ENCODE measurements around the gene EHD3. TPM values are rescaled to one million over a fixed set of nuclear protein-coding genes. Genes with fewer than 3 reads are reported as not detected.

The EHD3 gene
- total and polyA plus RNA-seq, 2 of the 13 experiments (the other 11 are each of a cell fraction or from before 2014, with no cell fraction given): 0.20 to 0.69 TPM

DNA sequence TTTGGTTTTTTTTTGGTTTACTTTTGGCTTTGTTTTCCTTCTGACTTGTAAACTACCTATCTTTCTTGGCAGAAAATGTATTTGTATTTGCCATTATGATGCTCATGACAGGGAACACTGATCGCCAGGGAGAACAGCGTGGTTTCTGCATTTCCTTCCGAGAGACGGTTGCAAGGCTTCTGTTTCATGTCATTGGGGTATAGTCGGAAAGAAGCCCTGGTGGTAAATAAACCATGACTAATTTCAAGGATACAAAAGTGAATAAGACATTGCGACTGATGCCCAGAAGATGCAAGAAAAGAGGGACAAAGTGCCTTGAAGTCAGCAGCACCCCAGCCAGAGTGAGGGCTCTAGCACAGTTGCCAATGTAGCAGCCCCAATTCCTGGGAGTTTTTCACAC is 12.4 kb upstream of the EHD3 start (continued):
- TF ChIP-seq, protein P1, sequence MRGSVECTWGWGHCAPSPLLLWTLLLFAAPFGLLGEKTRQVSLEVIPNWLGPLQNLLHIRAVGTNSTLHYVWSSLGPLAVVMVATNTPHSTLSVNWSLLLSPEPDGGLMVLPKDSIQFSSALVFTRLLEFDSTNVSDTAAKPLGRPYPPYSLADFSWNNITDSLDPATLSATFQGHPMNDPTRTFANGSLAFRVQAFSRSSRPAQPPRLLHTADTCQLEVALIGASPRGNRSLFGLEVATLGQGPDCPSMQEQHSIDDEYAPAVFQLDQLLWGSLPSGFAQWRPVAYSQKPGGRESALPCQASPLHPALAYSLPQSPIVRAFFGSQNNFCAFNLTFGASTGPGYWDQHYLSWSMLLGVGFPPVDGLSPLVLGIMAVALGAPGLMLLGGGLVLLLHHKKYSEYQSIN (CRISPR knock-in tag; IDR thresholded peaks at IDR 0.05; ENCODE audit: borderline replicate concordance): no peak
- TF ChIP-seq ZNF296 (CRISPR knock-in tag; conservative IDR thresholded peaks at IDR 0.05) (no peak), ISX (CRISPR knock-in tag; conservative IDR thresholded peaks at IDR 0.05) (no peak), ZNF354B (CRISPR knock-in tag; IDR thresholded peaks at IDR 0.05) (no peak), TBX2 (CRISPR knock-in tag; IDR thresholded peaks at IDR 0.05; ENCODE audit: borderline replicate concordance) (no peak), ZNF143 (CRISPR knock-in tag; IDR thresholded peaks at IDR 0.05) (no peak), HNRNPH1 (optimal IDR thresholded peaks at IDR 0.05; ENCODE audit: low read depth, low read length) (no peak)
- TF ChIP-seq, protein P2, sequence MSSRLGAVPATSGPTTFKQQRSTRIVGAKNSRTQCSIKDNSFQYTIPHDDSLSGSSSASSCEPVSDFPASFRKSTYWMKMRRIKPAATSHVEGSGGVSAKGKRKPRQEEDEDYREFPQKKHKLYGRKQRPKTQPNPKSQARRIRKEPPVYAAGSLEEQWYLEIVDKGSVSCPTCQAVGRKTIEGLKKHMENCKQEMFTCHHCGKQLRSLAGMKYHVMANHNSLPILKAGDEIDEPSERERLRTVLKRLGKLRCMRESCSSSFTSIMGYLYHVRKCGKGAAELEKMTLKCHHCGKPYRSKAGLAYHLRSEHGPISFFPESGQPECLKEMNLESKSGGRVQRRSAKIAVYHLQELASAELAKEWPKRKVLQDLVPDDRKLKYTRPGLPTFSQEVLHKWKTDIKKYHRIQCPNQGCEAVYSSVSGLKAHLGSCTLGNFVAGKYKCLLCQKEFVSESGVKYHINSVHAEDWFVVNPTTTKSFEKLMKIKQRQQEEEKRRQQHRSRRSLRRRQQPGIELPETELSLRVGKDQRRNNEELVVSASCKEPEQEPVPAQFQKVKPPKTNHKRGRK (CRISPR knock-in tag; IDR thresholded peaks at IDR 0.05): no peak
- TF ChIP-seq, protein P3, sequence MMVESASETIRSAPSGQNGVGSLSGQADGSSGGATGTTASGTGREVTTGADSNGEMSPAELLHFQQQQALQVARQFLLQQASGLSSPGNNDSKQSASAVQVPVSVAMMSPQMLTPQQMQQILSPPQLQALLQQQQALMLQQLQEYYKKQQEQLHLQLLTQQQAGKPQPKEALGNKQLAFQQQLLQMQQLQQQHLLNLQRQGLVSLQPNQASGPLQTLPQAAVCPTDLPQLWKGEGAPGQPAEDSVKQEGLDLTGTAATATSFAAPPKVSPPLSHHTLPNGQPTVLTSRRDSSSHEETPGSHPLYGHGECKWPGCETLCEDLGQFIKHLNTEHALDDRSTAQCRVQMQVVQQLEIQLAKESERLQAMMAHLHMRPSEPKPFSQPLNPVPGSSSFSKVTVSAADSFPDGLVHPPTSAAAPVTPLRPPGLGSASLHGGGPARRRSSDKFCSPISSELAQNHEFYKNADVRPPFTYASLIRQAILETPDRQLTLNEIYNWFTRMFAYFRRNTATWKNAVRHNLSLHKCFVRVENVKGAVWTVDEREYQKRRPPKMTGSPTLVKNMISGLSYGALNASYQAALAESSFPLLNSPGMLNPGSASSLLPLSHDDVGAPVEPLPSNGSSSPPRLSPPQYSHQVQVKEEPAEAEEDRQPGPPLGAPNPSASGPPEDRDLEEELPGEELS (CRISPR knock-in tag; IDR thresholded peaks at IDR 0.05): no peak
- TF ChIP-seq, protein P4, sequence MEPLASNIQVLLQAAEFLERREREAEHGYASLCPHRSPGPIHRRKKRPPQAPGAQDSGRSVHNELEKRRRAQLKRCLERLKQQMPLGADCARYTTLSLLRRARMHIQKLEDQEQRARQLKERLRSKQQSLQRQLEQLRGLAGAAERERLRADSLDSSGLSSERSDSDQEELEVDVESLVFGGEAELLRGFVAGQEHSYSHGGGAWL (CRISPR knock-in tag; IDR thresholded peaks at IDR 0.05): no peak
- TF ChIP-seq, protein P5, sequence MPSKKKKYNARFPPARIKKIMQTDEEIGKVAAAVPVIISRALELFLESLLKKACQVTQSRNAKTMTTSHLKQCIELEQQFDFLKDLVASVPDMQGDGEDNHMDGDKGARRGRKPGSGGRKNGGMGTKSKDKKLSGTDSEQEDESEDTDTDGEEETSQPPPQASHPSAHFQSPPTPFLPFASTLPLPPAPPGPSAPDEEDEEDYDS (CRISPR knock-in tag; IDR thresholded peaks at IDR 0.05): no peak
- TF ChIP-seq, protein P6, sequence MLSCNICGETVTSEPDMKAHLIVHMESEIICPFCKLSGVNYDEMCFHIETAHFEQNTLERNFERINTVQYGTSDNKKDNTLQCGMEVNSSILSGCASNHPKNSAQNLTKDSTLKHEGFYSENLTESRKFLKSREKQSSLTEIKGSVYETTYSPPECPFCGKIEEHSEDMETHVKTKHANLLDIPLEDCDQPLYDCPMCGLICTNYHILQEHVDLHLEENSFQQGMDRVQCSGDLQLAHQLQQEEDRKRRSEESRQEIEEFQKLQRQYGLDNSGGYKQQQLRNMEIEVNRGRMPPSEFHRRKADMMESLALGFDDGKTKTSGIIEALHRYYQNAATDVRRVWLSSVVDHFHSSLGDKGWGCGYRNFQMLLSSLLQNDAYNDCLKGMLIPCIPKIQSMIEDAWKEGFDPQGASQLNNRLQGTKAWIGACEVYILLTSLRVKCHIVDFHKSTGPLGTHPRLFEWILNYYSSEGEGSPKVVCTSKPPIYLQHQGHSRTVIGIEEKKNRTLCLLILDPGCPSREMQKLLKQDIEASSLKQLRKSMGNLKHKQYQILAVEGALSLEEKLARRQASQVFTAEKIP (CRISPR knock-in tag; IDR thresholded peaks at IDR 0.05; ENCODE audit: borderline replicate concordance): no peak

Measured in HepG2 (cell line).